Measurements from ENCODE around the gene PCID2. TPM values are rescaled to one million over a fixed set of nuclear protein-coding genes. Genes with fewer than 3 reads are reported as not detected.
A peak's percentile ranks its signal among the peaks of the same experiment; 100 is the strongest.

PCID2 gene
- total RNA-seq, 1 donor from 2014 or later, result 99.6 TPM

DNA sequence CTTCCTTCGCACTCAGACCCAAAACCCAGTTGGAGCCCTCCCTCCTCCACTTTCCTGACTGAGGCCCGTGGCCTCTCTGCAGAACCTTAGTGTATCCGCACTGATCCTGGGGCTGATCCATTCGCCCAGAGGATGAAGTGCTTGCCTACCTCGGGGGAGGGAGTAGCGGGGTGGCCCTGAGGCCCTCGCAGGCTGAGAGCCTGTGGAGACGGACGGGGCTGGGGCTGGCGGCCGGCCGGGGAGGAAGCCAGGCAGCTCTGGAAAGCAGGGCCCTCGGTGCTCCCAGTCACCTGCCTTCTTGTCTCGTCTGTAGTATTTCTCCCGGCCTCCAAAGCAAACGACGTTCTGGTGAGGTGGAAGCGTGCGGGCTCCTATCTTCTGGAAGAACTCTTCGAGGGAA, 48.8 kb downstream of the PCID2 start:
- Histone ChIP-seq H2AFZ (replicated peaks) (peak overlapping the region; percentile 40), H3K4me2 (peak overlapping the region; percentile 19), H3K4me3 (no peak overlapping the region), H3K4me1 (peaks cover 24% of the 10 kb centered on the region), H3K27ac (no peak overlapping the region), H3F3A (ENCODE audit: low read depth) (peaks cover 18% of the 10 kb centered on the region), H3K36me3 (no peaks in the 10 kb centered on the region), H3K9me3 (ENCODE audit: low read depth) (no peaks in the 10 kb centered on the region), H4K20me1 (ENCODE audit: low read depth) (no peaks in the 10 kb centered on the region), H3K9ac (no peak overlapping the region), H3K79me2 (ENCODE audit: low read depth) (no peaks in the 10 kb centered on the region), H3K27me3 (peaks cover 19% of the 10 kb centered on the region)
- H3K27ac Mint-ChIP-seq, result no peak overlapping the region
- DNase-seq (ENCODE audit: low spot score), result no peak
- H3K4me3 Mint-ChIP-seq, result no peak overlapping the region
- H3K36me3 Mint-ChIP-seq, result no peaks in the 10 kb centered on the region
- TF ChIP-seq EZH2phosphoT487 (IDR thresholded peaks at IDR 0.05) (no peak), EZH2 (IDR thresholded peaks at IDR 0.05) (no peak)
- TF ChIP-seq, protein P1, sequence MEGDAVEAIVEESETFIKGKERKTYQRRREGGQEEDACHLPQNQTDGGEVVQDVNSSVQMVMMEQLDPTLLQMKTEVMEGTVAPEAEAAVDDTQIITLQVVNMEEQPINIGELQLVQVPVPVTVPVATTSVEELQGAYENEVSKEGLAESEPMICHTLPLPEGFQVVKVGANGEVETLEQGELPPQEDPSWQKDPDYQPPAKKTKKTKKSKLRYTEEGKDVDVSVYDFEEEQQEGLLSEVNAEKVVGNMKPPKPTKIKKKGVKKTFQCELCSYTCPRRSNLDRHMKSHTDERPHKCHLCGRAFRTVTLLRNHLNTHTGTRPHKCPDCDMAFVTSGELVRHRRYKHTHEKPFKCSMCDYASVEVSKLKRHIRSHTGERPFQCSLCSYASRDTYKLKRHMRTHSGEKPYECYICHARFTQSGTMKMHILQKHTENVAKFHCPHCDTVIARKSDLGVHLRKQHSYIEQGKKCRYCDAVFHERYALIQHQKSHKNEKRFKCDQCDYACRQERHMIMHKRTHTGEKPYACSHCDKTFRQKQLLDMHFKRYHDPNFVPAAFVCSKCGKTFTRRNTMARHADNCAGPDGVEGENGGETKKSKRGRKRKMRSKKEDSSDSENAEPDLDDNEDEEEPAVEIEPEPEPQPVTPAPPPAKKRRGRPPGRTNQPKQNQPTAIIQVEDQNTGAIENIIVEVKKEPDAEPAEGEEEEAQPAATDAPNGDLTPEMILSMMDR (IDR thresholded peaks at IDR 0.05), result no peak
- H3K9me3 Mint-ChIP-seq, result no peaks in the 10 kb centered on the region
- peaks cover 31% of the 10 kb centered on the region for H3K4me1 Mint-ChIP-seq
- H3K27me3 Mint-ChIP-seq (ENCODE audit: insufficient read depth, low read depth), result peaks cover 11% of the 10 kb centered on the region

DNA sequence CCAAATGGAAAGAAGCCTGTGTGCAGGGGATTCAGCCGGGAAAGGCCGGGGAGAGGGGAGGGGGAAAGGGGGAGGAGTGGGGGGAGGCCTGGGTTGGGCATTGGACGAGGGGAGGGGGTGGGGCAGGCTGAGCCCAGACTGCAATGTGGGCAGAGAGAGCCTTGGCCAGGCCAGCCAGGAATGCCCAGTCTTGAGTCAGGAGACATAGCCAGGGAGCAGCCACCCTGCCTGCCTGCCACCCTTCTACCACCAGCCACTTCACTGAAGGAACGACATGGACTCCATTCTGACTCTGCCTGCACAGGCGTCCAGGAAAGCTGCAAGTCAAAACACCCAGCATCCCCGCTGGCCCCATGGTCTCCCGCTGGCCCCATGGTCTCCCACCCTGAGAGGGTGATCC, 49.5 kb downstream of the PCID2 start:
- H3K27me3 Mint-ChIP-seq (ENCODE audit: insufficient read depth, low read depth), result peaks cover 9% of the 10 kb centered on the region
- peaks cover 34% of the 10 kb centered on the region for H3K4me1 Mint-ChIP-seq
- no peaks in the 10 kb centered on the region for H3K36me3 ChIP-seq
- H3K27me3 ChIP-seq, result peaks cover 19% of the 10 kb centered on the region
- TF ChIP-seq, protein P1 (IDR thresholded peaks at IDR 0.05), result no peak
- no peak for TF ChIP-seq EZH2phosphoT487 (IDR thresholded peaks at IDR 0.05)
- no peak for TF ChIP-seq EZH2 (IDR thresholded peaks at IDR 0.05)
- H3K9me3 Mint-ChIP-seq, result no peaks in the 10 kb centered on the region
- H3K79me2 ChIP-seq (ENCODE audit: low read depth), result no peaks in the 10 kb centered on the region
- H3K9me3 ChIP-seq (ENCODE audit: low read depth), result no peaks in the 10 kb centered on the region
- H3K36me3 Mint-ChIP-seq, result no peaks in the 10 kb centered on the region
- peak; percentile 58 for DNase-seq (ENCODE audit: low spot score)
- H2AFZ ChIP-seq (replicated peaks), result peak overlapping the region; percentile 40
- H3K4me1 ChIP-seq, result peaks cover 24% of the 10 kb centered on the region
- H3K4me2 ChIP-seq, result peak overlapping the region; percentile 19
- H3K9ac ChIP-seq, result no peak overlapping the region
- no peaks in the 10 kb centered on the region for H4K20me1 ChIP-seq (ENCODE audit: low read depth)
- no peak overlapping the region for H3K4me3 Mint-ChIP-seq
- H3K27ac ChIP-seq, result no peak overlapping the region
- H3K4me3 ChIP-seq, result no peak overlapping the region
- H3K27ac Mint-ChIP-seq, result peak overlapping the region; percentile 53
- H3F3A ChIP-seq (ENCODE audit: low read depth), result peaks cover 17% of the 10 kb centered on the region

DNA sequence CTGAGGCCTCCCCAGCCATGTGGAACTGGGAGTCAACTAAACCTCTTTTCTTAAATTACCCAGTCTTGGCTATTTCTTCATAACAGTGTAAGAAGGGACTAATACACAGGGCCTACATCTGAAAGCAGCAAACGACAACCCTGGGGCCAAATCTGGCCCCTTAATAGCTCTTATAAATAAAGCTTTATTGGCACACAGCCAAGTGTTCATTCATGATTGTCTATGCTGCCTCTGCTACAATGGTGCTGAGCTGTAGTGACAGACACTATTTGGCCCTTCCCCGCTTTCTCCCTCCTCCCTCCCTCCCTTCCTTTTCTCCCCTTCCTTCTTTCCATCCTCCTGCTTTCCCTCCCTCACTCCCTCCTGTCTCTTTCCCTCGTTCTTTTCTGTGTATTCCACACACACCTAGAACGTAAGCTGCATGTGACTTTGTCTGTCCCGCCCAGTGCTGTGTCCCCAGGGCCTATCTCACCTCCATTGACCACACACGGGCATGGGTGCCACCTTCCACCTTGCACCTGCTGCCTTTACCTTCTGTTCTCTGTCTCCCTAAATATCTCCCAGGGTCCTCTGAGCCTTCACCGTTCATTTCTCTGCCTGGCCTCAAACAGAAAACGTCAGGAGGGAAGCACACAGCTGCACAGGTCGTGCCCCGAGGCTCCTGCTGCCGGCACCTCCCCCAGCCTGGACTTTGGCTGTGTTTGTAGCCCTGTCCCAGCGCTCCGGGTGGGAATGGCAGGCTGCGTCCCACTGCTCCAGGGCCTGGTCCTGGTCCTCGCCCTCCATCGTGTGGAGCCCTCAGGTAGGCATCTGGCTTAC, 50.3 kb downstream of the PCID2 start, which contains the start of gene PROZ:
PROZ (plus strand) TSS at position 720 of the 819 bp plus-strand sequence; CDS start at position 733, 13 bp downstream.
- Histone ChIP-seq H3K4me2 (peak within 1 kb of the TSS; percentile 19), H3K9me3 (ENCODE audit: low read depth) (no peaks in the 10 kb centered on the region), H3K79me2 (ENCODE audit: low read depth) (no peaks in the 10 kb centered on the region), H3K27ac (no peak within 1 kb of the TSS), H4K20me1 (ENCODE audit: low read depth) (no peaks in the 10 kb centered on the region), H3F3A (ENCODE audit: low read depth) (peaks cover 23% of the 10 kb centered on the region), H3K4me3 (no peak within 1 kb of the TSS), H3K27me3 (peaks cover 20% of the 10 kb centered on the region), H3K4me1 (peaks cover 29% of the 10 kb centered on the region), H2AFZ (replicated peaks) (peak within 1 kb of the TSS; percentile 40), H3K36me3 (no peaks in the 10 kb centered on the region), H3K9ac (no peak within 1 kb of the TSS)
- Mint-ChIP-seq H3K27me3 (ENCODE audit: insufficient read depth, low read depth) (peaks cover 6% of the 10 kb centered on the region), H3K36me3 (no peaks in the 10 kb centered on the region), H3K4me3 (no peak within 1 kb of the TSS), H3K9me3 (no peaks in the 10 kb centered on the region), H3K27ac (peak within 1 kb of the TSS; percentile 53), H3K4me1 (peaks cover 33% of the 10 kb centered on the region)
- no peak for TF ChIP-seq EZH2phosphoT487 (IDR thresholded peaks at IDR 0.05)
- TF ChIP-seq, protein P1 (IDR thresholded peaks at IDR 0.05), result no peak
- no peak for TF ChIP-seq EZH2 (IDR thresholded peaks at IDR 0.05)
- no peak for DNase-seq (ENCODE audit: low spot score)
